NCI-H187 (cell line): Measurements from ENCODE around the gene RAB19.

Experiments used
- DNase-seq, 2 experiments: peaks; one replicate each; lab custom pipeline; 2025; lab: John Stamatoyannopoulos, UW

The RAB19 gene

GRCh38 chr7:140403878-140404564 lies at the start of gene RAB19:
Gene RAB19, plus strand, starts transcription at chr7:140404058. Its CDS starts 3,589 bp downstream, at chr7:140407647.
- DNase-seq, result peak; percentile 40 to 46

GRCh38 chr7:140358024-140358411 lies 45.8 kb upstream of the RAB19 start:
- DNase-seq, result no peak

- no peak for DNase-seq
Measured at GRCh38 chr7:140358412-140359051, 45.3 kb upstream of the RAB19 start.

- DNase-seq, result no peak
Measured at GRCh38 chr7:140360697-140361229, 43.1 kb upstream of the RAB19 start.

- DNase-seq, result peak in 1 of 2 experiments; percentile 41
Measured at GRCh38 chr7:140364819-140365218, 39.0 kb upstream of the RAB19 start.

GRCh38 chr7:140367528-140367927 lies 36.3 kb upstream of the RAB19 start:
- no peak for DNase-seq

GRCh38 chr7:140369294-140369693 lies 34.6 kb upstream of the RAB19 start:
- DNase-seq, result no peak

GRCh38 chr7:140375323-140375722 lies 28.5 kb upstream of the RAB19 start:
- DNase-seq, result no peak

GRCh38 chr7:140375892-140376730 lies 27.7 kb upstream of the RAB19 start:
- DNase-seq, result no peak

GRCh38 chr7:140383954-140384713 lies 19.7 kb upstream of the RAB19 start:
- no peak for DNase-seq

GRCh38 chr7:140384894-140385545 lies 18.8 kb upstream of the RAB19 start:
- no peak for DNase-seq

- no peak for DNase-seq
Measured at GRCh38 chr7:140389445-140389844, 14.4 kb upstream of the RAB19 start.

- no peak for DNase-seq
Measured at GRCh38 chr7:140390034-140390433, 13.8 kb upstream of the RAB19 start.

- no peak for DNase-seq
Measured at GRCh38 chr7:140390466-140391190, 13.2 kb upstream of the RAB19 start.

- DNase-seq, result no peak
Measured at GRCh38 chr7:140391634-140392033, 12.2 kb upstream of the RAB19 start.

GRCh38 chr7:140393756-140394306 lies 10.0 kb upstream of the RAB19 start:
- DNase-seq, result no peak

- DNase-seq, result peak; percentile 81
Measured at GRCh38 chr7:140397784-140398750, 5.8 kb upstream of the RAB19 start, which contains the start of gene SLC37A3. Gene SLC37A3, minus strand, starts transcription at chr7:140398530. Its CDS starts 16,004 bp downstream, at chr7:140382526.

GRCh38 chr7:140398821-140399220 lies 5.0 kb upstream of the RAB19 start:
- no peak for DNase-seq

- no peak for DNase-seq
Measured at GRCh38 chr7:140400381-140400780, 3.5 kb upstream of the RAB19 start.
